Stimulated activated CD4-positive, alpha-beta T cell treated with anti-CD3 and anti-CD28 coated beads, TNF-alpha, amount 100 ng/mL, for 48 hours (primary cell): Measurements from ENCODE around the gene PDE4B.
"Not testable (repeated sequence)": the region's sequence is repeated elsewhere in the genome, so short reads cannot be mapped to it uniquely, and the experiment has no call there.

Experiments
- DNase-seq, 3 donors: peaks; one replicate each; pipeline ENCODE4 v3.0.0-alpha.2; 2020; ENCODE audit warnings: low read depth in 3 of 3

The PDE4B gene

GRCh38 chr1:65953170-65953569 is 160.5 kb downstream of the PDE4B start:
- no peak for DNase-seq

GRCh38 chr1:65955071-65955470 is 162.4 kb downstream of the PDE4B start:
- DNase-seq, result no peak

GRCh38 chr1:65955503-65955902 is 162.8 kb downstream of the PDE4B start:
- DNase-seq, result no peak

- DNase-seq, result no peak
These were observed 166.1 kb downstream of the PDE4B start for GRCh38 chr1:65958561-65959350.

DNA sequence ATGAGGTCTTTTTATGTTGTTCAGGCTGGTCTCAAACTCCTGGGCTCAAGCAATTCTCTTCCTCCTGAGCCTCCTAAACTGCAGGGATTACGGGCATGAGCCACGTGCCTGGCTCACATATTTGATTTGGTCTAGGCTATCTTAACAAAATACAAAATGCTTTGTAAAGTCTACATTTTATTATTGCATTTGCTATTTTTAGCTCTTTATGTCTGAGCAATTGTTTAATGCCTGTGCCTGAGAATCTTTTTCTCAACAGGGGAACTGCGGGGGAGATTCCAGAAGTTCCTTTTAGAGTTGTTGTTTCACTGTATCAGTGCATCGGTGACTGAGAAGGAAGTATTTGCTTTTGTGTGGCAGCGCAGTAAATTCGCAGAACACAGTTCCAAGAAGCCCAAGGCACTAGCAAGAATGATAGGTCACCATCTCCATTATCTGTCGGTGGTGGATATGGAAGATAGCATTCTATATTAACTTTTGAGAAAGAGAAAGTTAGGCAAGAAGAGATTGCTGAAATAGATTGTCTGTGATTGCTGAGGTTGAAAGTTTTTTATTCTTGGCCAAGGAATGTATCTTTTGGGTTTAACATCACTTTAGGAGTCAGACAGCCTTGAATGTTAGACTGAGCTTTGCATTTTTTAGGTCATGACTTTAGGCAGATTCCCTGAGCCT is 167.3 kb downstream of the PDE4B start:
- no peak for DNase-seq

- DNase-seq, result no peak
These were observed 170.6 kb downstream of the PDE4B start for GRCh38 chr1:65963156-65963888.

- DNase-seq, result no peak
These were observed 171.4 kb downstream of the PDE4B start for GRCh38 chr1:65964123-65964522.

DNA sequence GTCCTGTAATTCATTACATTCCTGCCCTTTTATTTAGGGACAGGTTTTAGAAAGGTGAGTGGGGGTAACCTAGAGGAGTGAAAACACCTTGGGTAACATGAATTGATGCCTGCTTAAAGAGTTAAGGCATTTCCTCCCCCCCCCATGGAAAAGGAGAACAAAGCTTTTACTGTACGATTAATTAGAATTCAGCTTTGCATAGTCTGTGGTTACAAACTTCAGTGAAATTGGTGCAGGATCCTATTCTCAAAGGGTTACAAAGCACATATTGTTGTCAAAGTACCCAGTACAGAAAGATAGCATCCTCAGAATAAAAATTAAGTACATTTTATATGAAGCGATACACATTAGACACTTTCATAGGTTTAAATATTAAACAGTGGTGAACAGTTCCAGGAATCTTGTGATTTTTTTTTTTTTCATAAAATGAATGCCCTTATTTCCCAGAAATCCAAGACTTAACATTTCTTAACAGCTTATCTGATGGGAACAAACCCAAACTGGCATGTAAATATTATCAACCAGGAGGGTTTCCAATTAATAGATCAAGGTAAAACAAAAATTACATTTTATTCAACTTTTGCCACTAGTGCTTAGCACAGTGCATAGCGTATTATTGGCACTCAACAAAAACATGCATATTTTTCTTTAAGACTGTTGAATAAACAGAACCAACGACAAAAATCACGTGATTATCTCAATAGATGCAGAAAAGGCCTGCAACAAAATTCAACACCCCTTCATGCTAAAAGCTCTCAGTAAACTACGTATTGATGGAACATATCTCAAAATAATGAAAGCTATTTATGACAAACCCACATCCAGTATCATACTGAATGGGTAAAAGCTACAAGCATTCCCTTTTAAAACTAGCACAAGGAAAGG is 172.7 kb downstream of the PDE4B start:
- no peak for DNase-seq

DNA sequence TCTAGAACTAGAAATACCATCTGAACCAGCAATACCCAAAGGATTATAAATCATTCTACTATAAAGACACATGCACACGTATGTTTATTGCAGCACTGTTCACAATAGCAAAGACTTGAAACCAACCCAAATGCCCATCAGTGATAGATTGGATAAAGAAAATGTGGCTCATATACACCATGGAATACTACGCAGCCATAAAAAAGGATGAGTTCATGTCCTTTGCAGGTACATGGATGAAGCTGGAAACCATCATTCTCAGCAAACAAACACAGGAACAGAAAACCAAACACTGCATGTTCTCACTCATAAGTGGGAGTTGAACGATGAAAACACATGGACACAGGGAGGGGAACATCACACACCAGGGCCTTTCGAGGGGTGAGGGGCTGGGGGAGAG is 174.8 kb downstream of the PDE4B start:
- DNase-seq, result not testable (repeated sequence)

DNA sequence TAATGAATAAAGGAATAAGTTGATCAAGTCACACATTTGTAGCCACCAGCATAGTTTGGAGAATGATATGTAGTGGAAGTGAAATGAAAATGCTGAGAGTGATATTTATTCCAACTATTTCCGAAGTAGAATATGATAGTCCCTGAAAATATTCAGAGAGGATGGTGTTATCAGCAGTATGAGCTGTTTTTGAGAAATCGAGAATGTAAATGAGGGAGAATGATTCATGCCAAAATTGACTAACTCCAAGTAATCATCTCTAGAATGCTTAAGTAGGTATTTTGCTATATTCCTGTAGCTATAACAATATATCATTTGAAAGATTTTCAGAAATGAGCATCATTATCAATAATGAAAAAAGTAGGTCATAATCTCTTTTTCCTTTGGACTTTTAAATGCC is 178.9 kb downstream of the PDE4B start:
- DNase-seq, result no peak

- no peak for DNase-seq
These were observed 183.0 kb downstream of the PDE4B start for GRCh38 chr1:65975708-65976107.

DNA sequence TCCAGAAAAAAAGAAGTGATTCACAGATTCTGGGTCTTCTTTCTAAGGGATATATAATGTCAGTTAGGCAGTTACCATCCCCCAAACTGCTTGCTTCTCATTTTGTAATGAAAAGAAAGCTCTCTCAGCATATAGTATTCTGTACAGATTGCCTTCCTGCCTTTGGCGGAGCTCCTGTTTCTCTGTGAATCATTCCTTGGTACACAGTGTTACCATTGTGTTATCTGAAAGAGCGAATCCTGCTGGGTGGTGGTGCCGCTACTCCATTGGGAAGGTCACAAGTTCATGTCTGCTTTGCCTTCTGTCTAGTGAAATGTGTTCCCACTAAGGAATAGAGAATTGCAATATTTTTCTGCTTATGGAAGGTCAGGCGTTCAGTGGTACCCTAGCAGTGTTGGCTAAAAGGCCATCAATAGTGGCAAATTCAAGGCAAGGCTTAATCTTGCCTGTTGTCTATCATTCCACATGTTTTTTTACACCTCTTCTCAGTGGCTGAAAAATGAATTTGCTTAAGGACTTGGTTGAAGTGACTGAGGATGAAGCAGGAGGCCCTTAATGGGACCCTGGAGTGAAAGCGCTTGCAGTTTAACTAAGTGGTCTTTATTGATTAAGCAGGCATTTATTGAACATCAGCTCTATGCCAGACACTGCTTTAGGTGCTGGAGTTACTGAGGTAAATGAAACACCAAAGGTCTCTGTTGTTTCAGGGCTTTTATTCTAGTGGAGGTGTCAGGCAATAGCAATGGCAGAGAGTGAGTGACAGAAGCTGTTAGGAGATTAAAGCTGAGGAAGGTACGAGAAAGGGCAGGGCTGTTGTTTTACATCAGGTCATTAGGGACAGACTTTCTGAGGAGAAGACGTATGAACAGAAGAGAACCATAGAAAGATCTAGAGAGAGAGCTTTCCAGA is 186.7 kb downstream of the PDE4B start:
- DNase-seq, result no peak

- no peak for DNase-seq
These were observed 187.5 kb downstream of the PDE4B start for GRCh38 chr1:65980237-65980636.

- no peak for DNase-seq
These were observed 190.8 kb downstream of the PDE4B start for GRCh38 chr1:65983500-65983899.

DNA sequence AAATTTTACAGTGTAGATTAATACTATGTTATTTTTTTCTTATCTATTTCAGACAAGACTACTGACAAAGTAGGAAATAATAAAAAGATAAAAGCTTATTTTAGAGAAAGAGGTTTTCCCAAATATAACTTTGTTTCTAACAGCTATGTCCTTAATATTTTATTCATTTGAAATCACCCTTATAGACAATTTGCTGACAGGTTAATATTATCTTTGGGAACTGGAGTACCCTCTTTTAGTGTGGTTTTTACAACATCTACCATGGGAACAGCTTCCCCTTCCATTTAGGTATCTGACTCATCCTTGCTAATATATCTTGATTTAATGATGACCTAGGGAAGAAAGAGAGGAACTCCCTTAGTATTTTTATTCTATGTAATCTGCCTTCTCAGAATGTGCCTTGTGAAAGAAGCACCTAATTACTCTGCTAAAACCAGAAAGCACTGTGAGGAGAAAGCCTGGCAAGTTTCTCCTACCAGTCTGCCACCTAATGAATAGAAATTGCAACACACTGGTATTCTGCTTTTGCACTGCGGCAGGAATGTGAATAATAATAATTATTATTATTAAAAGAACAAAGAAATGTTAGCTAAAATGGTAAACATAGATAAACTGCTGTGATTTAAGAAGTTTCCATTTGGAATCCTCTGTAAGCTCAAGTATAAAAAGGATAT is 192.8 kb downstream of the PDE4B start:
- no peak for DNase-seq

DNA sequence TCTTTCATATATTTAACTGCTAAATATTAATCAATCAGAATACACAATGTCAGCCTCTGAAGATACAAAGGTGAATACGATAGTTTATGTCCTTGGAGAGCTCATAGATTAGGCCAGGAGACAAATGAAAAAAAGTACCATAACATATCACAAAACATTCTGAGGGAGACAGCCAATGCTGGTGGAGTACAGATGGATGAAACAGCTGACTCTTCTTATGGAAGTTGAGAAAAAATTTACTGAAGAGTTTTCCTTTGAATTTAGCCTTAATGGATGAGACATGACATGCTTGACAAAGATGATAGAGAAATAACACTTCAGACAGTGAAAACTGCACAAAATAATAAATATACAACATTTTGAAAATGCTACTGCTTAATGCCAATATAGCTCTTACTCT is 193.5 kb downstream of the PDE4B start:
- DNase-seq, result no peak

DNA sequence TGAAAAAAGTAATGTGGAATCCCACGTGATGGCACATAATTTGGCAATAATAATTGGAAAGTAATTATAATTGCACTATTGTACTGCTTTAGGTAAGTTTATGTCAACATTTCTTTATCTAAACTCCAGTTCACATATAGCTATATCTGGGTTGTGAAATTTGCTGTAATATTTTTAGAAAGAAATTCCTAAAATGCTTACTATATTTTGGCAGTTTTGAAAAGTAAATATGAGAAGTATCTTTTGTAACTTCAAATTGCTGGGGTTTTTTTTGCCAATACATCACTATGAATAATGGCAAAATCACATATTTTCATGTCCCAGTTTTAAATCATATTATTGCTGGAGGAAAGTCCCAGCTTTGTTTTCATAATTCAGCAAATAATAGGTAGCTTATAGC is 197.5 kb downstream of the PDE4B start:
- DNase-seq, result no peak

DNA sequence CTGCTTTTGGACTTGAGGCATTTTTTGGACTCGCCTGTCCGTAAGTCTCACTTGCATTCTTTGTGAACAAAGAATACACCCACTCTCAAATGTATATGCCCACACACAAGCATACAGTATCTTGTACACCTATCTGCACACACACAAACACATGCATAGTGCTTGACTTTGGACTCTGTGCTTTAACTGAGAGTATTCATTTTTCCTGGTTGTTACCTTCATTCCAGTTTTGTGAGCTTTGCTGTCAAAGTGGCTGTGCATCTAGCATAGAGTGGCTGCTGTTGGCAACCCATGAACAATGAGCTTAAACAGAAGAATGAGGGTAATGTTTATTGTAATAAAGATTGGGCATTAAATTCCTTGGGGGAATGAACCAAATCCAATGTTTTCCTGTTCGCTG is 199.0 kb downstream of the PDE4B start:
- no peak for DNase-seq

DNA sequence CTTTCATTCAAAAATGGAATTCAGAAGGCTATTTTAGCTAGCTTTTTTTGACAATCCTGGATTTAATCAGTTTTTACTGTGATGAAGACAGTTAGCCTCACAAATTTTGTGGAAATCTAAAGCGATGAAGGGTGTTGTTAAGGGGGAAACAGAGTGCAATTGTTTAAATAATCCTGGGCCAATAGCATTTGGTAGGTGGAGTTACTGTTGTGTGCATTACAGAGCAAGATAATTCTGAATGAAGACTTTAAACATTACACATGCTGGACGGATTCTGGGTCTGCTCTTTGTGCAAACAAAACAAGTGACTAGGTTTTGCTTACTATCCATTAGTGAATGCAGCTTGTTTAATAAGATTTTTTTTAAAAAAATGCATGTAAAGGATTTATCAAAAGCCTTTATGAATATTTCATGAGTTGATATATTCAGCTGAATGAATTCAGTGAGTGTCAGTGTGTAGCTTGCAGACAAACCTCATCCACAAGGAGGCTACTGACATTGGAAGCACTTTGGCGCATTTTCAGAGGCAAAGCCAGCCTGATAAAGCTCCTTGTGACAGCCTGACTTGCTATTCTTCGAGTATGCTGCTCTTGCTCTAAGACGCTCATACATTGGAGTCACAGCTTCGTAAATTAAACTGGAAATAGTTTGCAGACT is 199.6 kb downstream of the PDE4B start:
- no peak for DNase-seq

DNA sequence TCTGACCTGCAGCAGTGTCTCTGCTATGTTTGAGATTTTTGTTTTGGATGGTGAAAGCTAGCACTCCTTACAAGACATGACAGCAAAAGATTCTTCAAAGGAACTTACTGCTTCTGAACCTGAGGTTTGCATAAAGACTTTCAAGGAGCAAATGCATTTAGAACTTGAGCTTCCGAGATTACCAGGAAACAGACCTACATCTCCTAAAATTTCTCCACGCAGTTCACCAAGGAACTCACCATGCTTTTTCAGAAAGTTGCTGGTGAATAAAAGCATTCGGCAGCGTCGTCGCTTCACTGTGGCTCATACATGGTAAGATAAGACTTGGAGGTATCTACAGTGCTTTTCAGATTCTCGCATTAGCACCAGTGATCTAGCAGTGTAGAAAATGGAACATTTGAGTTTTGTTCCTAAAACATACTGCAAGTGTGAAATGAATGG is 200.2 kb downstream of the PDE4B start:
- no peak for DNase-seq
